Ovary (tissue), 3 donors: ENCODE measurements around the gene SLC18A3.

ENCODE experiments used
- CTCF ChIP-seq, 3 donors: fragments of 450-650 bp in 2 of 3; fragments of 200-600 bp in 1 of 3; IDR thresholded peaks; one replicate each; pipeline versions ENCODE4 v1.5.1 to v1.8.0; 2016 to 2022; ENCODE audit warnings: antibody characterized with exemption in 3 of 3, mild to moderate bottlenecking in 1 of 3
- POLR2A ChIP-seq: fragments of 450-650 bp; IDR thresholded peaks from one replicate; pipeline ENCODE4 v1.6.1; 2017; ENCODE audit warnings: antibody characterized with exemption, mild to moderate bottlenecking, moderate library complexity
- donor health status: DM: no; HTN: no; CAD: no.

GRCh38 chr10:49609006-49609282, 1.2 kb upstream of the SLC18A3 start:
- TF ChIP-seq CTCF (IDR thresholded peaks at IDR 0.05) (no peak), POLR2A (no peak)
